H4 (cell line): ENCODE measurements around the gene IMPDH2. TPM values are rescaled to one million over a fixed set of nuclear protein-coding genes. Genes with fewer than 3 reads are reported as not detected.

Experiments
- DNase-seq: peaks from one replicate; pipeline ENCODE4 v3.0.0-alpha.2; 2015; ENCODE audit warnings: low spot score
- total RNA-seq: library from RNA; depleted of rRNA; stranded (reverse); fragments of >200 nt; shearing (Covaris generic); gene quantifications from 2 replicates; pipeline ENCODE4 v1.2.3, GENCODE V29; 2014; rRNA removed

Gene IMPDH2
- total RNA-seq, 1 experiment from 2014 or later, result 330 TPM

DNA sequence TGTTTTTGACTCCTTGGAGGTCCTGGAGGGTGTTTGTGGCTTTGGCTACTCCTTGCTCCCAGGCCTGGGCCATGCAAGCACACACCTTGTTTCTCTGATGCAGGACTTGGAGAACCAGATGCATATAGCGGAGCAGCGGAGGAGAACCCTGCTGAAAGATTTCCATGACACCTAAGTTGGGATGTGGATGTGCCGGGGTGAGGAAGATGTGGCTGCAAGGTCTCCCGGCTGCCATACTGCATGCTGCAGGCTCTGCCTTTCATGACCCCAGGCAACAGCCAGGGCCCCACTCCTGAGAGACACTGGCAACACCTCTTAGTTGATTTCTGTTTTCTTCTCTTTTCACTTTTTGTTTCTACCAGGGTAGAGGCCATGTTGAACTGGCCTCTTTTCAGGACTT lies 46.1 kb downstream of the IMPDH2 start:
- no peak for DNase-seq

DNA sequence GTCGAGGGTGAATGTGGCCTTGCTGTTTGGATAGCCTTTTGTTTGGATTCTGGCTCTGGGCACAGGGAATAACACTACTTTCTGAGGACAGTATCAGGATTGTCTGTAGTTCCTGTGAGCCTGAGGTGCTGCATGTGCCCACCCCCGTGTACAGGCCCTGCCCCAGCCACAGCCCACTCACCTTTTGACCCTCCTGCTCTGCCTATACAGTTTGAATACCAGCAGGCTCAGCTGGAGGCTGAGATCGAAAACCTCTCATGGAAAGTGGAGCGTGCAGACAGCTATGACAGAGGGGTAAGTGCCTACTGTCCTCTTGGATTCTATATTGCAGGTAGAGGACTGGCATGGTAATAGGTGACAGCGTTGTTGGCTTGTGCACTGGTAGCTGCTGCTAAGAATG lies 46.5 kb downstream of the IMPDH2 start:
- DNase-seq, result no peak

DNA sequence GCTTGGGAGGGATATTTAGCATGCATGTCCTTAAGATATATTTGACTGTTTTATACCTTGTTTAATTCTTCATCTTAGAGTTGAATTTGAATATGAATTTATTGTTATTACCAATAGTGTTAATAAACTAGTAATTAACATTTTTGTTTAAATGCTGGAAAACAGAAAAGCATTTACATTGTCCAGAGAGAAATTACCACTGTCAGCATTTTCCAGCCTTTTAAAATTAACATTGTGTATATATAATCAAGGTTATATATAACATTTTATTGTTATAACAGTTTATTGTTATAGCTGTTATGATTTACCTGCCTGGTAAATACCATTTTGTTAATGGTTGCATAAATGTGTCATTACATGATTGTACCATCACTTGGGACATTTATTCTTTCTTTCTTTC lies 47.2 kb downstream of the IMPDH2 start:
- no peak for DNase-seq

DNA sequence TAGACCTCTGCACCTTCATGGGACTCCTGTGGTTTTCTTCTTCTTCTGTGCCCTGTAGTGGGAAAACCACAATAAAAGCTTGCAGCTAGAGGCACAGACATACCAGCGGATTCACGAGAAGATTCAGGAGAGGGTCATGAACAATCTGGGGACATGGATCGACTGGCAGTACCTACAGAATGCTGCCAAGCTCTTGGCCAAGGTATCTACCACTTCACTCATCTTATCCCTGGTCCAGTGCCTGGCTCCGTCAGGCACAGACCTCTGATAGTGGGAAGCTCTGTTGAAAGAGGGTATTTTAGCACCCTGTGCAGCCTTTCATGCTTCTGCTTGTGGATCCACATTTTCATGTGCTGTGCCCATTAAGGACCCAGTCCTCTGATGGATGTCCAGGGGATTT lies 48.9 kb downstream of the IMPDH2 start:
- DNase-seq, result no peak

DNA sequence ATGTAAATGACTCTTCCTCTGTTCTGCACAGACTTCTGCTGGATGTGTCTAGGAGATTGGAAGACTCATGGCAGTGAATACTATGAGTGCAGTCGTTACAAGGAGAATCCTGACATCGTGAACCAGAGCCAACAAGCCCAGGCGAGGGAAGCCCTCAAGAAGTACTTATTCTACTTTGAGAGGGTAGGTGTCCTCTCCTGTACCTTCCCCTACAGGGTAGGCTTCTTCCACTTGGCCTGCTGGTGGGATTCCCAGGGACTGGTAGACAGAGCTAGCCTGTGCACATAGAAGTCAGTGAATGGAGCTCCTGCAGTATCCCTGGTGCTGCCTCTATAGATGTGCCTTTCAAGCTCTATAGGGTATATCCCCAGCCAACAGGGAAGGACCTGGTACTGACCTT lies 49.7 kb downstream of the IMPDH2 start:
- no peak for DNase-seq

Other genes with a start within 250 kb of the IMPDH2 start
- 10.0 and 10.2 TPM in 2 replicates for gene PRKAR2A, start 181.5 kb downstream of the IMPDH2 start, total RNA-seq
- gene SLC25A20, start 130.5 kb downstream of the IMPDH2 start, total RNA-seq, result 11.1 and 15.5 TPM in 2 replicates
- 62.7 and 82.2 TPM in 2 replicates for gene ARIH2, start 110.6 kb downstream of the IMPDH2 start, total RNA-seq
- gene P4HTM, start 39.2 kb downstream of the IMPDH2 start, total RNA-seq, result 12.8 and 22.0 TPM in 2 replicates
- 25.3 and 29.6 TPM in 2 replicates for gene WDR6, start 22.0 kb downstream of the IMPDH2 start, total RNA-seq
- gene DALRD3, start 10.8 kb downstream of the IMPDH2 start, total RNA-seq, result 31.4 and 44.1 TPM in 2 replicates
- 80.9 and 87.8 TPM in 2 replicates for gene NDUFAF3, start 7.3 kb downstream of the IMPDH2 start, total RNA-seq
- gene QRICH1, start 64.7 kb upstream of the IMPDH2 start, total RNA-seq, result 36.3 and 47.4 TPM in 2 replicates
- 139 and 150 TPM in 2 replicates for gene QARS1, start 75.4 kb upstream of the IMPDH2 start, total RNA-seq
- gene USP19, start 91.4 kb upstream of the IMPDH2 start, total RNA-seq, result 18.4 and 18.5 TPM in 2 replicates
- 40.7 and 43.8 TPM in 2 replicates for gene LAMB2, start 103.7 kb upstream of the IMPDH2 start, total RNA-seq
- gene CCDC71, start 136.9 kb upstream of the IMPDH2 start, total RNA-seq, result 24.1 and 25.4 TPM in 2 replicates
- gene KLHDC8B, start 142.2 kb upstream of the IMPDH2 start, total RNA-seq, result 2.0 and 2.5 TPM in 2 replicates
- 0.16 and 0.97 TPM in 2 replicates for gene C3orf62, start 247.8 kb upstream of the IMPDH2 start, total RNA-seq